ENCODE measurements around the gene RAB10.

Gene RAB10

GRCh38 chr2:26112201-26112600, 78.3 kb downstream of the RAB10 start:
- no peak for DNase-seq (ENCODE audit: low spot score)
- no peak for TF ChIP-seq CTCF (IDR thresholded peaks at IDR 0.05; ENCODE audit: extremely low read depth, missing control alignments)

- TF ChIP-seq CTCF (IDR thresholded peaks at IDR 0.05; ENCODE audit: extremely low read depth, missing control alignments) = no peak
- DNase-seq (ENCODE audit: low spot score) = no peak
Observed at GRCh38 chr2:26114151-26114550, 80.3 kb downstream of the RAB10 start.

DNA sequence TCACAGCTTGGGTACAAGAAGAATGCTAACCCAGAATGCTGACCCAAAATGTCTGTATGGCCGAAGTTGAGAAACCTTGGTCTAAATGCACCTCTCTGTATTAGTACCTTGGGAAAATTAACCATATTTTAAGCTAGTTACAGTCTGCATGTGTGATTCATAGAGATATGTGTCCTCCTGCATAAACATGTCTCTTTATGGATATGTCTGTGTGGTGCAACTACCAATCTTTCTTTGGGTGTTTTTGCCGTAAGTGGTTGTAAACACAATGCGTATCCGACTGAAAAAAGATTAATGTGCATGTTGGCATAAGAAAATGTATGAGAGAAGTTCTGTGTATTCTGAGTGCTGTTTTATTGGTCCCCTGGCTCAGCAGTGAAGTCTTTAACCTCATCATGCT, 84.8 kb downstream of the RAB10 start:
- no peak for DNase-seq (ENCODE audit: low spot score)
- no peak for TF ChIP-seq CTCF (IDR thresholded peaks at IDR 0.05; ENCODE audit: extremely low read depth, missing control alignments)

GRCh38 chr2:26119521-26119920, 85.6 kb downstream of the RAB10 start:
- no peak for TF ChIP-seq CTCF (IDR thresholded peaks at IDR 0.05; ENCODE audit: extremely low read depth, missing control alignments)
- no peak for DNase-seq (ENCODE audit: low spot score)

- DNase-seq (ENCODE audit: low spot score) = no peak
- TF ChIP-seq CTCF (IDR thresholded peaks at IDR 0.05; ENCODE audit: extremely low read depth, missing control alignments) = no peak
Observed at GRCh38 chr2:26122630-26123029, 88.7 kb downstream of the RAB10 start.

- no peak for DNase-seq (ENCODE audit: low spot score)
- no peak for TF ChIP-seq CTCF (IDR thresholded peaks at IDR 0.05; ENCODE audit: extremely low read depth, missing control alignments)
Observed at GRCh38 chr2:26123426-26123825, 89.5 kb downstream of the RAB10 start.

- TF ChIP-seq CTCF (IDR thresholded peaks at IDR 0.05; ENCODE audit: extremely low read depth, missing control alignments) = no peak
- DNase-seq (ENCODE audit: low spot score) = no peak
Observed at GRCh38 chr2:26126074-26126473, 92.2 kb downstream of the RAB10 start.

All from GM20000 (cell line).